Activated naive CD4-positive, alpha-beta T cell treated with anti-CD3 and anti-CD28 coated beads for 36 hours (primary cell): ENCODE results near the gene XIRP2. TPM values are rescaled to one million over a fixed set of nuclear protein-coding genes. Genes with fewer than 3 reads are reported as not detected.

ENCODE experiments used
- CTCF ChIA-PET: fragments of 350-600 bp; sonication (Branson Sonifier 250); formaldehyde crosslinking; loops from one replicate; lab custom pipeline; 2021; ENCODE audit warnings: antibody characterized with exemption; lab: Charles Lee
- DNase-seq: peaks from one replicate; pipeline ENCODE4 v3.0.0-alpha.2; 2020
- H3K27ac Mint-ChIP-seq: one replicate; pipeline ENCODE4 v1.8.0; 2021; ENCODE audit warnings: mild to moderate bottlenecking, mixed read lengths
- H3K27me3 Mint-ChIP-seq: one replicate; pipeline ENCODE4 v1.8.0; 2021; ENCODE audit warnings: low read depth, mixed read lengths
- H3K36me3 Mint-ChIP-seq: one replicate; pipeline ENCODE4 v1.8.0; 2021; ENCODE audit warnings: low read depth, mixed read lengths
- H3K4me1 Mint-ChIP-seq: one replicate; pipeline ENCODE4 v1.8.0; 2021; ENCODE audit warnings: low read depth, mixed read lengths
- H3K4me3 Mint-ChIP-seq: one replicate; pipeline ENCODE4 v1.8.0; 2021; ENCODE audit warnings: mild to moderate bottlenecking, moderate library complexity, mixed read lengths
- H3K9me3 Mint-ChIP-seq: one replicate; pipeline ENCODE4 v1.8.0; 2021; ENCODE audit warnings: mixed read lengths
- intact Hi-C: fragments of 100-400 bp; cut with micrococcal nuclease; formaldehyde crosslinking; loops from one replicate; pipeline ENCODE4 v1.15.1; 2023
- total RNA-seq, 2 experiments: library from RNA; stranded (reverse); gene quantifications; one replicate each; pipeline ENCODE4 v1.2.3, GENCODE V29; 2021

Gene XIRP2
- total RNA-seq, 2 experiments from 2014 or later: not detected

DNA sequence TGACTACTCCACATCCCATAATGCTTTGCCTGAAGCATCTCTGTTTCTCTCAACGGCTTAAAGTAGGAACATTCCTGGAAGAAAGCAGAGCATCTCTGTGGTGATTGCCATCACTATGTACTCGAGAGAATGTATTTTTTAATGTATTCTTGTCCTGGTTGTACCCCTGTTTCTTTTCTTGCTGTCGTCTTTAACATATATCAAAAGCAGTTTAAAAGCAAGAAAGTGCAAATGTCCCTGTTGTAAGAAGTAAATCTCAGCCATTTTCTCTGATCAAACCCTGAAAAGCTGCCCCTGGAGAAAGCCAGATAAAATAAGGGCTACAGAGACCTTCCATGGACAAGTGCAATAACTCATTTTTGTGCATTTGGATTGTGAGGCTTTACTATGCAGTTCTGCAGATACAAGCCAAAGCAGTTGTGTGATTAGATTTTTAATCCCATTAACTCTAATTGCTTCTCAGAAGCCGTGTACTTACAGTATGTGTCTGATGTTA is 70.8 kb downstream of the XIRP2 start:
- Mint-ChIP-seq H3K4me1 (peaks cover 6% of the 10 kb centered on the region), H3K27ac (no peak overlapping the region)
- intact Hi-C loops: no loop called here

GRCh38 chr2:166959556-166959955 is 71.3 kb downstream of the XIRP2 start:
- no peak for DNase-seq
- intact Hi-C loops: no loop called here
- H3K9me3 Mint-ChIP-seq: no peaks in the 10 kb centered on the region

More for the DNA sequence above, 70.8 kb downstream of the XIRP2 start:
- DNase-seq: no peak
- H3K4me3 Mint-ChIP-seq: no peak overlapping the region
- no peaks in the 10 kb centered on the region for H3K36me3 Mint-ChIP-seq
- CTCF ChIA-PET: no interaction called here
- no peaks in the 10 kb centered on the region for H3K27me3 Mint-ChIP-seq
- H3K9me3 Mint-ChIP-seq: no peaks in the 10 kb centered on the region

DNA sequence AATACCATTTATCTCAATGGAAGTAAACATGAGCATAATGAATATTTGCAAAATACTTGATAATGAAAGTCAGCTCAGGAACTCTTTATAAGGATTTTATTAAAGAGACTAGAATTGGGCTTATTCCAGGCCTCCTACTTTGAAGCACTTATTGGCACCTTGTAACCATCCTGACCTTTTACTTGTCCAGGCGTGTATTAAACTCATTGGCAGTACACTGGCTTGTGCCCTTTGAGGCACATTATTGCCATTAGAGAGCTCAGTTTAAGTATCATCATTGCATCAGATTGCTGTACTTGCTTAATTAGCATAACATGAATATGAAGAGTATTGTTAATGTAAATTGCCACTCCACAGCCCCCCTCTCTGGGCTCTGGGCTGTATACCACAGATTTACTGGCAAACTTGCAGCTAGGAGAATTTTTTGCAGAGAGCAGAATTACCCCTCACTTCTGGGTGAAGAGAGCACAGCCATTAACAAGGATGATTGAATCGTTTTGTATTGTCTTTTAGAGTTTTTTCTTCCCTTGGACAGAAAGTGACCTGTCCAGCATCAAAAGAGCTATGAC is 72.5 kb downstream of the XIRP2 start:
- no peak for DNase-seq
- Mint-ChIP-seq H3K36me3 (no peaks in the 10 kb centered on the region), H3K4me3 (no peak overlapping the region), H3K9me3 (no peaks in the 10 kb centered on the region), H3K27me3 (no peaks in the 10 kb centered on the region), H3K27ac (no peak overlapping the region), H3K4me1 (peaks cover 6% of the 10 kb centered on the region)
- intact Hi-C loops: no loop called here
- CTCF ChIA-PET: interaction anchor here (0.7 to 1.2 kb wide), 2 partner anchors 421 to 528 kb away, joined by 3 to 4 read pairs; no protein-coding TSS in a partner anchor

More at GRCh38 chr2:166959556-166959955, 71.3 kb downstream of the XIRP2 start:
- Mint-ChIP-seq H3K4me3 (no peak overlapping the region), H3K27ac (no peak overlapping the region), H3K36me3 (no peaks in the 10 kb centered on the region), H3K4me1 (peaks cover 6% of the 10 kb centered on the region), H3K27me3 (no peaks in the 10 kb centered on the region)
- CTCF ChIA-PET: no interaction called here

DNA sequence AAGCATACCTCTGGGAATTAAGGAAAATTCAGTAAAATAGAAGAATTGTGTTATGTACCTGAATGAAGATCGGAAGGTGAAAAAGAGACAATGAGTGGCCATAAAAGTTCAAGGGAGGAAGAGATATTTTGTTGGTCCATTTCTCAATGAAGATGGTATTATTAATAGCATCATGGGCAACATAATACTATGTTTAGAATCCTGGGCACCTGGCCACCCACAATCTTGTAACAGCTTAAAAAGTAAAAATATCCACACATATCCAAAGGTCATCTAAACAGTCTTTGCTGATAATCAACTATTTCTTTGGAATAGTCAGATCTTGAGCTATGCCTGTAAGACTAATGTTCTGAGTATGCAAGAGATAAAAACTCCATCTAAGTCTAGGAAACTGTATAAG is 73.7 kb downstream of the XIRP2 start:
- no peak for DNase-seq
- Mint-ChIP-seq H3K27ac (no peak overlapping the region), H3K36me3 (no peaks in the 10 kb centered on the region), H3K4me3 (no peak overlapping the region), H3K4me1 (peaks cover 6% of the 10 kb centered on the region), H3K27me3 (no peaks in the 10 kb centered on the region), H3K9me3 (no peaks in the 10 kb centered on the region)
- intact Hi-C loops: no loop called here
- CTCF ChIA-PET: no interaction called here

DNA sequence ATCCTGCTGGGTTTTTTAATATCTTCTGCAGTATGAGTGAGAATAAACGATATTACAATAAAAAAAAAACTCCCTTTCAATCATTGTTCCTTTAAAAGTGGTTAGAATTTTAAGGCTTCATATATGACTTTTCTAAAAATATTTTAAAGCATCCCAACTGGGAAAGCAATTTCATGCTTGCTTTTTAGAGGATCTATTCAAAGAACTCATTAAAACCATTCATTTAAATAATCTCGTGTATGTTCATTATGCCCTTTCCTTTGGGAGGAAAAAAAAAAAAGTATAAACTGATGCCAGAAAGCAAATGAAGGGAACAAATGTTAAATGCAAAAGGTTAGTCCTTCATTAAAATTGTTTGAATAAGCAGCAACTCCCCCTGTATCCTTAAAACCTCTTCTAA is 81.2 kb downstream of the XIRP2 start:
- H3K27ac Mint-ChIP-seq: no peak overlapping the region
- intact Hi-C loops: no loop called here
- CTCF ChIA-PET: no interaction called here

DNA sequence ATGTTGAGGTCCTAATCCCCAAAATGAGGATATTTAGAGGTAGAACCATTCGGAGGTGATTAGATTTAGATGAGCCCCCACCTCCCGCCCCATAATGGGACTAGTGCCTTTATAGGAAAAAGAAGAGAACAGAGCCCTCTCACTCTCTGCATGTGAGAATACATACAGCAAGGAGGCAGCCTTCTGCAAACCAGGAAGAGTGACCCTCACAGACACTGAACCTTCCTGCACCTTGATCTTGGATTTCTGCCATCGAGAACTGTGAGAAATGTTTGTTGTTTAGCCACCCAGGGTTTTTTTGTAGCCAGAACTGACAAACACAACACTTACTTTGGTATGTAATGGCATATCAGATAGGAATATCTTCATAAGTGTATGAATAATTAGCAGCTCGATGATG is 83.7 kb downstream of the XIRP2 start:
- intact Hi-C loops: no loop called here
- Mint-ChIP-seq H3K4me1 (no peaks in the 10 kb centered on the region), H3K36me3 (no peaks in the 10 kb centered on the region), H3K27me3 (no peaks in the 10 kb centered on the region), H3K9me3 (no peaks in the 10 kb centered on the region), H3K4me3 (no peak overlapping the region), H3K27ac (no peak overlapping the region)
- CTCF ChIA-PET: interaction anchor here (0.7 kb wide), 1 partner anchor 71 kb away, joined by 3 read pairs; no protein-coding TSS in a partner anchor
- DNase-seq: no peak

More for the DNA sequence above, 81.2 kb downstream of the XIRP2 start:
- H3K4me3 Mint-ChIP-seq: no peak overlapping the region
- no peaks in the 10 kb centered on the region for H3K4me1 Mint-ChIP-seq
- H3K27me3 Mint-ChIP-seq: no peaks in the 10 kb centered on the region
- no peaks in the 10 kb centered on the region for H3K36me3 Mint-ChIP-seq
- DNase-seq: no peak
- H3K9me3 Mint-ChIP-seq: no peaks in the 10 kb centered on the region

GRCh38 chr2:166972418-166972817 is 84.1 kb downstream of the XIRP2 start:
- Mint-ChIP-seq H3K36me3 (no peaks in the 10 kb centered on the region), H3K4me1 (no peaks in the 10 kb centered on the region), H3K9me3 (no peaks in the 10 kb centered on the region), H3K27me3 (no peaks in the 10 kb centered on the region), H3K4me3 (no peak overlapping the region), H3K27ac (no peak overlapping the region)
- intact Hi-C loops: no loop called here
- no peak for DNase-seq
- CTCF ChIA-PET: no interaction called here

- peaks cover 9% of the 10 kb centered on the region for H3K9me3 Mint-ChIP-seq
- H3K36me3 Mint-ChIP-seq: peaks cover 1% of the 10 kb centered on the region
- H3K4me3 Mint-ChIP-seq: no peak overlapping the region
- H3K27ac Mint-ChIP-seq: no peak overlapping the region
- CTCF ChIA-PET: no interaction called here
- no peak for DNase-seq
- no peaks in the 10 kb centered on the region for H3K27me3 Mint-ChIP-seq
- no peaks in the 10 kb centered on the region for H3K4me1 Mint-ChIP-seq
- intact Hi-C loops: no loop called here
These were observed 95.9 kb downstream of the XIRP2 start for GRCh38 chr2:166984188-166984587.

GRCh38 chr2:166984797-166985196 is 96.5 kb downstream of the XIRP2 start:
- peaks cover 9% of the 10 kb centered on the region for H3K9me3 Mint-ChIP-seq
- CTCF ChIA-PET: no interaction called here
- peaks cover 1% of the 10 kb centered on the region for H3K36me3 Mint-ChIP-seq
- H3K4me1 Mint-ChIP-seq: no peaks in the 10 kb centered on the region
- no peak overlapping the region for H3K27ac Mint-ChIP-seq
- H3K4me3 Mint-ChIP-seq: no peak overlapping the region
- no peaks in the 10 kb centered on the region for H3K27me3 Mint-ChIP-seq
- intact Hi-C loops: no loop called here
- no peak for DNase-seq

- intact Hi-C loops: no loop called here
- DNase-seq: no peak
- no peaks in the 10 kb centered on the region for H3K4me1 Mint-ChIP-seq
- H3K9me3 Mint-ChIP-seq: peaks cover 2% of the 10 kb centered on the region
- no peak overlapping the region for H3K27ac Mint-ChIP-seq
- H3K27me3 Mint-ChIP-seq: no peaks in the 10 kb centered on the region
- CTCF ChIA-PET: no interaction called here
- no peak overlapping the region for H3K4me3 Mint-ChIP-seq
- H3K36me3 Mint-ChIP-seq: no peaks in the 10 kb centered on the region
These were observed 106.5 kb downstream of the XIRP2 start for GRCh38 chr2:166994588-166995336.

DNA sequence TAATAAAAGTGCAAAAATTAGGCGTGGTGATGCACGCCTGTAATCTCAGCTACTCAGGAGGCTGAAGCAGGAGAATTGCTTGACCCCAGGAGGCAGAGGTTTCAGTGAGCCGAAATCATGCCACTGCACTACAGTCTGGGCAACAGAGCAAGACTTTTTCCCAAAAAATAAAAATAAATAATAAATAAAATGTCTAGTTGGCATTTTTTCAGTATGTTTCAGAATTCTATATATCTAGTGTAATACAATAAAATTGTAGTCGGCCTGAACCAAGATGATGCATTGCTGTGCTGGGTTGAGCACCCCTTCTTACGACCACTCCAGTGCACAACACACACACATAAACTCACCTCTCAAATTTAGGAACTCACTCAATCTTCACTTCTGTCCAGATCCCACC is 108.2 kb downstream of the XIRP2 start:
- Mint-ChIP-seq H3K4me1 (no peaks in the 10 kb centered on the region), H3K27me3 (no peaks in the 10 kb centered on the region), H3K4me3 (no peak overlapping the region), H3K36me3 (no peaks in the 10 kb centered on the region), H3K27ac (no peak overlapping the region), H3K9me3 (peaks cover 2% of the 10 kb centered on the region)
- CTCF ChIA-PET: no interaction called here
- intact Hi-C loops: no loop called here
- DNase-seq: no peak

GRCh38 chr2:167001165-167001564 is 112.9 kb downstream of the XIRP2 start:
- DNase-seq: no peak
- Mint-ChIP-seq H3K27ac (no peak overlapping the region), H3K36me3 (no peaks in the 10 kb centered on the region), H3K4me1 (no peaks in the 10 kb centered on the region), H3K9me3 (no peaks in the 10 kb centered on the region), H3K4me3 (no peak overlapping the region), H3K27me3 (no peaks in the 10 kb centered on the region)
- intact Hi-C loops: no loop called here
- CTCF ChIA-PET: no interaction called here

GRCh38 chr2:167005096-167005495 is 116.8 kb downstream of the XIRP2 start:
- DNase-seq: no peak
- H3K4me3 Mint-ChIP-seq: no peak overlapping the region
- H3K27ac Mint-ChIP-seq: no peak overlapping the region
- no peaks in the 10 kb centered on the region for H3K9me3 Mint-ChIP-seq
- intact Hi-C loops: no loop called here
- no peaks in the 10 kb centered on the region for H3K4me1 Mint-ChIP-seq
- H3K27me3 Mint-ChIP-seq: no peaks in the 10 kb centered on the region
- H3K36me3 Mint-ChIP-seq: no peaks in the 10 kb centered on the region
- CTCF ChIA-PET: no interaction called here
